ENCODE measurements around the gene GALC. TPM values are rescaled to one million over a fixed set of nuclear protein-coding genes. Genes with fewer than 3 reads are reported as not detected.

GALC gene
- total and polyA plus RNA-seq, 9 of the 15 experiments (the other 6 are each of a cell fraction or from before 2014, with no cell fraction given), result 1.6 to 15.0 (median 7.3) TPM

DNA sequence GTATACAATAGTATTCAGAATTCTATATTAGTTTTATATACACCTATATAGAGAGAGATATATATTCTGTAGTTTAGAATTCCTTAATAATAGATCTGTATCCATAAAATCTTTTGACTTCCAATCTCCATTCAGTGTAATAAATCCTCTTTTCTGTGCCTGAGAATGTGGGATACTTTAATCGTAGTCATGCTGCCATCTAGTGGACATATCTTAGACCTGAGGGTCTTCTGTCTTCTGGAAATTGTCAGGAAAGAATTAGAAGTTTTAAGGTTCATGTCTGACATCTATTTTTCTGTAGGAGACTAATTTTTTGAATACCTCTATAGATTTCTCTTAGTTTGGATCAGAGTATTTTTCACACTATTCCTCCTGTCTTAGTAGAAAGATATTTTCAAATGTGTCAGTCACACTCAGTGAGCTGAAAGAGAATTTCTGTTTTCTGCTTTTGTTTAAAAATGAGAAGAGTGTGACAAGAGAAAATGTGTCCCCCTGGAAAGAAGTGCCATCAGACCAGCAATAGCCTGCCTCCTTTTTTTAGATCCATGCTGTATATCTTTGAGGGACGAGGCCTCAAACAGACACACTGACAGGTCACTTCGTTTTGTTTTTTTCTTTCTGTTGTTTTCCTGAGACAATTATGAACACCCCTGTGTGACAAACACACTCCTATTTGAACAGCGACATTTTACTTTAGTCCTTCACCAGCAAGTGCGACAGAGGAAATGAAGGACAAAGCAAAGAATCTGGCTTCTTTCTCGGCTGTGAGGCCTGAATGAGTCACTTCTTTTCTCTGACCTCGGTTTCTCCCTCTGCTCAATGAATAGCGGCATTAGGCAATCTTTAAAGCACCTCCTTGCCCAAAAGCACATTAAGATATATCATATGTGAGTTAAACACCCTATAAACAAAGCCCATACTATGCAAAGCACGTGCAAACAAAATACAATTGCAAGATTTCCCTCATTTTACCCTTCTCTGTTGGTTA is 96.3 kb downstream of the GALC start (continued):
- TF ChIP-seq SMARCC2 (IDR thresholded peaks at IDR 0.05; ENCODE audit: low read depth), result no peak
- no peak for TF ChIP-seq RBM17 (IDR thresholded peaks at IDR 0.05; ENCODE audit: borderline replicate concordance, low read depth, low read length)
- TF ChIP-seq, protein P1, sequence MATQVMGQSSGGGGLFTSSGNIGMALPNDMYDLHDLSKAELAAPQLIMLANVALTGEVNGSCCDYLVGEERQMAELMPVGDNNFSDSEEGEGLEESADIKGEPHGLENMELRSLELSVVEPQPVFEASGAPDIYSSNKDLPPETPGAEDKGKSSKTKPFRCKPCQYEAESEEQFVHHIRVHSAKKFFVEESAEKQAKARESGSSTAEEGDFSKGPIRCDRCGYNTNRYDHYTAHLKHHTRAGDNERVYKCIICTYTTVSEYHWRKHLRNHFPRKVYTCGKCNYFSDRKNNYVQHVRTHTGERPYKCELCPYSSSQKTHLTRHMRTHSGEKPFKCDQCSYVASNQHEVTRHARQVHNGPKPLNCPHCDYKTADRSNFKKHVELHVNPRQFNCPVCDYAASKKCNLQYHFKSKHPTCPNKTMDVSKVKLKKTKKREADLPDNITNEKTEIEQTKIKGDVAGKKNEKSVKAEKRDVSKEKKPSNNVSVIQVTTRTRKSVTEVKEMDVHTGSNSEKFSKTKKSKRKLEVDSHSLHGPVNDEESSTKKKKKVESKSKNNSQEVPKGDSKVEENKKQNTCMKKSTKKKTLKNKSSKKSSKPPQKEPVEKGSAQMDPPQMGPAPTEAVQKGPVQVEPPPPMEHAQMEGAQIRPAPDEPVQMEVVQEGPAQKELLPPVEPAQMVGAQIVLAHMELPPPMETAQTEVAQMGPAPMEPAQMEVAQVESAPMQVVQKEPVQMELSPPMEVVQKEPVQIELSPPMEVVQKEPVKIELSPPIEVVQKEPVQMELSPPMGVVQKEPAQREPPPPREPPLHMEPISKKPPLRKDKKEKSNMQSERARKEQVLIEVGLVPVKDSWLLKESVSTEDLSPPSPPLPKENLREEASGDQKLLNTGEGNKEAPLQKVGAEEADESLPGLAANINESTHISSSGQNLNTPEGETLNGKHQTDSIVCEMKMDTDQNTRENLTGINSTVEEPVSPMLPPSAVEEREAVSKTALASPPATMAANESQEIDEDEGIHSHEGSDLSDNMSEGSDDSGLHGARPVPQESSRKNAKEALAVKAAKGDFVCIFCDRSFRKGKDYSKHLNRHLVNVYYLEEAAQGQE (IDR thresholded peaks at IDR 0.05; ENCODE audit: borderline replicate concordance), result peak; percentile 26; the same call in 1 of the 2 replicates
- TF ChIP-seq, protein P1 (CRISPR knock-in tag; IDR thresholded peaks at IDR 0.05; ENCODE audit: low read depth), result no peak
- TF ChIP-seq RAD21 (CRISPR knock-in tag; conservative IDR thresholded peaks at IDR 0.05 in 1 of 2, IDR thresholded peaks at IDR 0.05 in 1 of 2), result peak; percentile 52 to 69
- no peak for TF ChIP-seq FOSL1 (tag; conservative IDR thresholded peaks at IDR 0.05)
- TF ChIP-seq, protein P2, sequence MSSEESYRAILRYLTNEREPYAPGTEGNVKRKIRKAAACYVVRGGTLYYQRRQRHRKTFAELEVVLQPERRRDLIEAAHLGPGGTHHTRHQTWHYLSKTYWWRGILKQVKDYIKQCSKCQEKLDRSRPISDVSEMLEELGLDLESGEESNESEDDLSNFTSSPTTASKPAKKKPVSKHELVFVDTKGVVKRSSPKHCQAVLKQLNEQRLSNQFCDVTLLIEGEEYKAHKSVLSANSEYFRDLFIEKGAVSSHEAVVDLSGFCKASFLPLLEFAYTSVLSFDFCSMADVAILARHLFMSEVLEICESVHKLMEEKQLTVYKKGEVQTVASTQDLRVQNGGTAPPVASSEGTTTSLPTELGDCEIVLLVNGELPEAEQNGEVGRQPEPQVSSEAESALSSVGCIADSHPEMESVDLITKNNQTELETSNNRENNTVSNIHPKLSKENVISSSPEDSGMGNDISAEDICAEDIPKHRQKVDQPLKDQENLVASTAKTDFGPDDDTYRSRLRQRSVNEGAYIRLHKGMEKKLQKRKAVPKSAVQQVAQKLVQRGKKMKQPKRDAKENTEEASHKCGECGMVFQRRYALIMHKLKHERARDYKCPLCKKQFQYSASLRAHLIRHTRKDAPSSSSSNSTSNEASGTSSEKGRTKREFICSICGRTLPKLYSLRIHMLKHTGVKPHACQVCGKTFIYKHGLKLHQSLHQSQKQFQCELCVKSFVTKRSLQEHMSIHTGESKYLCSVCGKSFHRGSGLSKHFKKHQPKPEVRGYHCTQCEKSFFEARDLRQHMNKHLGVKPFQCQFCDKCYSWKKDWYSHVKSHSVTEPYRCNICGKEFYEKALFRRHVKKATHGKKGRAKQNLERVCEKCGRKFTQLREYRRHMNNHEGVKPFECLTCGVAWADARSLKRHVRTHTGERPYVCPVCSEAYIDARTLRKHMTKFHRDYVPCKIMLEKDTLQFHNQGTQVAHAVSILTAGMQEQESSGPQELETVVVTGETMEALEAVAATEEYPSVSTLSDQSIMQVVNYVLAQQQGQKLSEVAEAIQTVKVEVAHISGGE (CRISPR knock-in tag; IDR thresholded peaks at IDR 0.05), result no peak
- TF ChIP-seq WHSC1 (IDR thresholded peaks at IDR 0.05; ENCODE audit: low read length), result no peak
- TF ChIP-seq CTCF (IDR thresholded peaks at IDR 0.05 in 2 of 3, conservative IDR thresholded peaks at IDR 0.05 in 1 of 3; ENCODE audit: insufficient read depth in 2 of 3, low read depth in 1 of 3, low read length in 3 of 3), result peak in 2 of 3 experiments; percentile 42 to 62; a peak in 3 of 6 replicates
- TF ChIP-seq PHB2 (IDR thresholded peaks at IDR 0.05; ENCODE audit: low read depth), result no peak
- TF ChIP-seq SNRNP70 (optimal IDR thresholded peaks at IDR 0.05; ENCODE audit: low read depth, low read length), result no peak
- TF ChIP-seq TRIM28 (IDR thresholded peaks at IDR 0.05), result no peak
